ENCODE data around the gene PCDHAC1.

Gene PCDHAC1

DNA sequence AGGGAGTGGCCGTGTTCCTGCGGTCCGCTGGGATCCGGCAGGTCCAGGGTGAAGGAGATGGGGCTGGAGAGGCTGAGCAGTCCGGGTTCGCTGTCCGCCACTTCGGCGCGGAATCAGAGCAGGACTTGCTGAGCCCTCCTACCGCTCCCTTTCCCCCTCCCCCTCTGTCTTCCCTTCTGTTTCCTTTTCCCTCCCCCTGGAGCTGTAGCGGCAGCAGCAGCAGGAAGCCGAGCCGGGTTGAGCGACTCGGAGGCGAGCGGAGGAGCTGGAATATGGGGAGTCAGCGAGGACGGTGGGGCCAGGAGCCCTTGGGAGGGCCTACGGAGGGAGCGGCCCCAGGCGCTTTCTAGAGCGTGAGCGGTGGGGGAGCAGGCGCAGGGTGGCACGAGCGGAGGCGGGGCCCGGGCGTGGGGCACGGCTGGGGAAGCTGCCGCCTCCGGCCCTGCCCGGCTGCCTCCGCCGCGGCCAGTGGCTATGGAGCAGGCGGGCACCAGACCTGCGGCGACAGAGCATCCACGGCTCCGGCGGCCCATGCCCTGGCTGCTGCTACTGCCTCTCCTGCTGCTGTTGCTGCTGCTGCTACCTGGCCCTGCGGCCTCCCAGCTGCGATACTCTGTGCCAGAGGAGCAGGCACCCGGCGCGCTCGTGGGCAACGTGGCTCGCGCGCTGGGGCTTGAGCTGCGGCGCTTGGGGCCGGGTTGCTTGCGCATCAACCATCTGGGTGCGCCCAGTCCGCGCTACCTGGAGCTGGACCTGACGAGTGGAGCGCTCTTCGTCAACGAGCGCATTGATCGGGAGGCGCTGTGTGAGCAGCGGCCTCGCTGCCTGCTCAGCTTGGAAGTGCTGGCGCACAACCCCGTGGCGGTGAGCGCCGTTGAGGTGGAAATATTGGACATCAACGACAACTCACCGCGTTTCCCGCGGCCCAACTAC, 40.5 kb downstream of the PCDHAC1 start, which contains the start of gene PCDHAC2:
PCDHAC2 (plus strand) TSS at position 184 of the 933 bp plus-strand sequence; CDS start at position 475, 291 bp downstream.
- DNase-seq (ENCODE audit: low spot score): peak; percentile 10

DNA sequence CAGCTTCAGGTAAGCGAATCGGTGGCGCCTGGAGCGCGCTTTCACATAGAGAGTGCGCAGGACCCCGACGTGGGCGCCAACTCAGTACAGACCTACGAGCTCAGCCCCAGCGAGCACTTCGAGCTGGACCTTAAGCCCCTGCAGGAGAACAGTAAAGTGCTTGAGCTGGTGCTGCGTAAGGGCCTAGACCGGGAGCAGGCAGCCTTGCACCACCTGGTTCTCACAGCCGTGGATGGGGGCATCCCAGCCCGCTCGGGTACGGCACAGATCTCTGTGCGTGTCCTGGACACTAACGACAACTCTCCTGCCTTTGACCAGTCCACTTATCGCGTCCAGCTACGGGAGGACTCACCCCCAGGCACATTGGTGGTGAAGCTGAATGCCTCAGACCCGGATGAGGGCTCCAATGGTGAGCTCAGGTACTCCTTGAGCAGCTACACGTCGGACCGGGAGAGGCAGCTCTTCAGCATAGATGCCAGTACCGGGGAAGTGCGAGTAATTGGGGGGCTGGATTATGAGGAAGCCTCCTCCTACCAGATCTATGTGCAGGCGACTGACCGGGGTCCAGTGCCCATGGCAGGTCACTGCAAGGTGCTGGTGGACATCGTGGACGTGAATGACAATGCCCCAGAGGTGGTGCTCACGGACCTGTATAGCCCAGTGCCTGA, 41.3 kb downstream of the PCDHAC1 start:
- DNase-seq (ENCODE audit: low spot score): no peak

DNA sequence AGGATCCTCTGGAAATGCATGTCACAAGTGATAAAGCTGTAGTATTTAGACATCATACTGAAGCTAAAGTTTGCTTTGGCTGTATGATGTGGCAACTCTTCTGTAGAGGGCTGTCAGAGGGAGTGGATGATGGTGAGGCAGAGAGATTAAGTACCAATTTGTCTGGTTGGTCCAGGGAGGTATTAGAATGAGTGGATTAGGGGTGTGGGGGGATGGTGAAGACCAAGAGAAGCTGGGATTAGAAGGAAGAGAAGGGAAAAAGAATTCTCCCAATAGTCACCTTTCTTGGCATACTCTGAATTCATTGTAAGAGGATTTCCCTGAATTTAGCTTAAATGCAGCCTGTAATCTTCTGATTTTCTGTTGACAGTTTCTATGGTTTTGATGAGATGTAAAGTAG, 43.8 kb downstream of the PCDHAC1 start:
- DNase-seq (ENCODE audit: low spot score): no peak

DNA sequence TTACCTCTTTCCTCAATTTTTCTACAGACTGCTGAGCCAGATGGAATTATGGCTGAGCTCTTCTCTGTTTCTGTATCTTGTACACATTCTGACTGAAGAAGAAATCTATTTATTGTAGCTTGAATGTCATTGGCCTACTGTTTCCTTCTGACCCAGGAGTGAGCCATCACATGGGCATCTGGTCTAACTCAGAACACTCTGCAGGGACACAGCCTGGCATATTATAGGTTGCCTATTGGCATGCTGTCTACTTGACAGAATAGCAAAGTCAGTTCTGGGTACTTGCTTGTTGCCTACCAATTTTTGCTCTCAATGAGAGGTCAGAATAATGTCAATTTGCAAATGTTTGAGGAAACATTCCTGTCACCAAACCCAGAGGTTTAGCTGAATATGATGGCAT, 47.5 kb downstream of the PCDHAC1 start:
- no peak for DNase-seq (ENCODE audit: low spot score)

DNA sequence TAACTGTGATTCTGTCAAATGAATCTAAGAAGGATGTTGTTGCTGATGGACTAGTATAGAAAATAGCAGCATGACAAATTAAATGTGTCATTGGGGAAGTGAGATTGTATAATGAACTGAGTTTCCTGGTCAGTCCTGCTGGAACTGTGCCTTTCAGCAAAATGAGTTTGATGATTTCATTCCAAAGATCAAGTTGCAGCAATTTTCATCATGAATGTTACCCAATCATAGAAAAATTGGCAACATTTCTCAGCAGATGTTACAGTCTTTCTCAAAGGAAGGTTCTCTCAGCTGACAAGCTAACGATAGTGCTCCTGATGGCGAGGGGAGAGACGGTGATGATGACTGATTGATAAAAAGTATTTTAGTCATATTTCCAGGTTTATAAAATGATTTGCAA, 50.9 kb downstream of the PCDHAC1 start:
- DNase-seq (ENCODE audit: low spot score): no peak

DNA sequence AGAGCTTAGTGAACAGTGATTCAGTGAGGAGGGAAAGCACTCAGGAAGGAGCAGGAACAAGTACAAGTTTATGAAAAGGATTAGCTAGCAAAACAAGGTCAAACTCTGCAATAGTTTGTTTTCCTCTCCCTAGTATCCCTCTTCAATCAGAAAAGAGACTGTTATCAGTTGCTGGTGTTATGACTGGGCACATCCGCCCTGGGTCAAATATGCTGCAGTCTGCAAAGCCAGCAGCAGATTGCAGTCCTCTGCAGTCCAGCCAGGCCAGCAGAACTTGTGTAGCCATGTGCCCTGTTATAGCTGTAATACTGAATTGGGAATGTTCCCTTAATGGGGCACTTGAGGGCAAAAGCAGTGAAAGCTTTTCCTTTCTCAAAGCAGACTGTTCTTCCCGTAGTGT, 52.2 kb downstream of the PCDHAC1 start:
- no peak for DNase-seq (ENCODE audit: low spot score)

DNA sequence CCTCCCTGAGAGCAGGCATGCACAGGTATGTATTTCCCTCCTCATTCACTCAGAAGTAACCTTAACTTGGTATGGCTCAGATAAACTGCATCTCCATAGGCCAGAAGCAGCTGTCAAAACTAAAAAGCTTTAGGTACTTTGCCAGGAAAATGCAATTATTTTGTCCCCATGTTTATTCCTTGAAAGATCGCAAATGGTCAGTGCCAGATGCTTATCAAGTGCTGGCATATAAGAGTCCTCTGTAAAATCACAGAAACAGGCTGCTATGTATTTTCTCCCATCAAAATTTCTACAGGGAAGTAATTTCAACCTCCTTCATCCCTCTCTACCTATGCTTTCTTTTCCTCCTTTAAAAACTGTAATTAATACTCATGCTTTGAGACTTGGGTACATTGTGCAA, 52.9 kb downstream of the PCDHAC1 start:
- no peak for DNase-seq (ENCODE audit: low spot score)

Data from AG08396 (cell line).